ENCODE measurements around the gene LDOC1.

LDOC1 gene

DNA sequence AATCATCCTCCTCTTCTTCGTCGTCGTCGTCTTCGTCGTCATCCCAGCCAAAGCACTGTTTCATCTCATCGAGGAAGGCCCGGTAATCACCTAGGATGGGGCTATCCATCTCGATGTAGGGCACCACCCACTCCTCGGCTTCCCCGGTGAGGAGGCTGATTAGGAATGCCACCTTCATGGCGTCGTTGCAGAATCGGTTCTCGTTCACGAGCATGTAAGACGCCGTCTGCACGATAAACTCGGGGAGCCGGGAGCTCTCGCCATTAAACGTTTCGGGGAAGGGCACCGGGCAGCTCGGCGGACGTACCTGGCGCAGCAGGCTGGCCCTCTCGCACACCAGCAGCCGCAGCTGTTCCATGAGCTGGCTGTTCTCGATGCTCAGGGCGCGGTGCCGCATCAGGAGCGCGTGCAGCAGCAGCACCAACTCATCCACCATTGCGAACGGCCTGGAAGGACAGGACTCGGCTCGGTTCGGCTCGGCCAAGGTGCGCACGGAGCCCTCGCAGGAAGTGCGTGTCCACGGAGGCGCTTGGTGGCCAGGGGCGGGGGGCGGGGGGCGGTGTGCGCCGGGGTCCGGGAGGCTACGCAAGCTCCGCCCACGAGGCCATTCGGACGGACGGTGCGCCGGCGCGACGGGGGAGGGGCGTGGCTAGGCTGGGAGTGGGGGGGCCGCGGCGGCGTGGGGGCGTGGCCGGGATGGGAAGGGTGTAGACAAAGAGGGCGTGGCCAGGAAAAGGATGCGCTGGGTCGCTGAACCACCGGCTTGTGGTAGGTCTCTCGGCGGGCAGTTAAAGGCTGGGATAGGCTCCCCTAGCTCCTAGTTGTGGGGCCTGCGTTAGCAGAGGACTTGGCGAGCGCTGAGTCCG is at the start of gene LDOC1:
Gene LDOC1 (minus strand): TSS at position 544 of the 866 bp plus-strand sequence. CDS start 108 bp downstream, at position 436.
- TF ChIP-seq, protein P1, sequence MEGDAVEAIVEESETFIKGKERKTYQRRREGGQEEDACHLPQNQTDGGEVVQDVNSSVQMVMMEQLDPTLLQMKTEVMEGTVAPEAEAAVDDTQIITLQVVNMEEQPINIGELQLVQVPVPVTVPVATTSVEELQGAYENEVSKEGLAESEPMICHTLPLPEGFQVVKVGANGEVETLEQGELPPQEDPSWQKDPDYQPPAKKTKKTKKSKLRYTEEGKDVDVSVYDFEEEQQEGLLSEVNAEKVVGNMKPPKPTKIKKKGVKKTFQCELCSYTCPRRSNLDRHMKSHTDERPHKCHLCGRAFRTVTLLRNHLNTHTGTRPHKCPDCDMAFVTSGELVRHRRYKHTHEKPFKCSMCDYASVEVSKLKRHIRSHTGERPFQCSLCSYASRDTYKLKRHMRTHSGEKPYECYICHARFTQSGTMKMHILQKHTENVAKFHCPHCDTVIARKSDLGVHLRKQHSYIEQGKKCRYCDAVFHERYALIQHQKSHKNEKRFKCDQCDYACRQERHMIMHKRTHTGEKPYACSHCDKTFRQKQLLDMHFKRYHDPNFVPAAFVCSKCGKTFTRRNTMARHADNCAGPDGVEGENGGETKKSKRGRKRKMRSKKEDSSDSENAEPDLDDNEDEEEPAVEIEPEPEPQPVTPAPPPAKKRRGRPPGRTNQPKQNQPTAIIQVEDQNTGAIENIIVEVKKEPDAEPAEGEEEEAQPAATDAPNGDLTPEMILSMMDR (IDR thresholded peaks at IDR 0.05) = no peak

DNA sequence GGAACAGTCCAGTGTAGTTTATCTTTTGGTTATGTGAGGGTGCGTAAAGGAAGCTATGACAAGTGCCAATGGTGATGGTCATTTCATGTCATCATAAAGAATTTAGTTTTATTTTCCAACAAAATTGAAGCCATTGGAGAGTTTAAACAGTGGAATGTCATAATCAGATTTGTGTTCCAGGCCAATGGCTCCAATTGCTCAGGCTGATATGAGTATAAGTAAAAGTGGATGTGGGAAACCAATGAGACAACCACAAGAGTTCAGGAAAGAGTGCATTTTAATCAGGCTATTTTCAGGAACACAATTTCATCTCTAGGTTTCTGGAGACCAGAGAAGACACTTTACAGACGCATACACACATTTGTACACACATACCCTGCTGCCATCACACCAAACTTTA is 44.7 kb upstream of the LDOC1 start:
- TF ChIP-seq, protein P1 (IDR thresholded peaks at IDR 0.05) = no peak

DNA sequence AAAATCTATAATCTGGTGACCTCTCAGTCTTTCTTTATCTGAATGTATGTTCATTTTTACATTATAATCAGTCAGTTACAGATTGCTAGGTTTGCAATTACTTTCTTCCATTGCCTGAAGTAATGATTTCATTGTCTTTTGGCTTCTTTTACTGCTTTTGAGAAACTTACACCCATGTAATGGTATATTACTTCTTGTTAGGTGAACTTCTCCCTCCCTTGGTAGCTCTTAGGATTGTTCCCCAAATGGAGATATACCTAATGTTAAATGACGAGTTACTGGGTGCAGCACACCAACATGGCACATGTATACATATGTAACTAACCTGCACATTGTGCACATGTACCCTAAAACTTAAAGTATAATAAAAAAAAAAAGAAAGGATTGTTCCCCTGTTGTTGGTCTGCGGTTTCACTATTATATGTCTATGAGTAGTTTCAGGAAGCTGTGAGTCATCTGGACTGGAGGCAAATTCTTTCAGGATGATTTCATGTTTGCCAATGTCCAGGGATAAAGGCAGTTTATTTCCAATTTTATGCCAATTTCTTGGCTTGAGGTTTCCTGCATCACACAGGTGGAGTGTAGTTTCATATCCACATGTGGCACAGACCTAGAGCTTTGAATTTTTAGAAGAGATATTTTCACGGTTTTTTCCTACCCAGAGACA is 43.5 kb upstream of the LDOC1 start:
- TF ChIP-seq, protein P1 (IDR thresholded peaks at IDR 0.05) = no peak

DNA sequence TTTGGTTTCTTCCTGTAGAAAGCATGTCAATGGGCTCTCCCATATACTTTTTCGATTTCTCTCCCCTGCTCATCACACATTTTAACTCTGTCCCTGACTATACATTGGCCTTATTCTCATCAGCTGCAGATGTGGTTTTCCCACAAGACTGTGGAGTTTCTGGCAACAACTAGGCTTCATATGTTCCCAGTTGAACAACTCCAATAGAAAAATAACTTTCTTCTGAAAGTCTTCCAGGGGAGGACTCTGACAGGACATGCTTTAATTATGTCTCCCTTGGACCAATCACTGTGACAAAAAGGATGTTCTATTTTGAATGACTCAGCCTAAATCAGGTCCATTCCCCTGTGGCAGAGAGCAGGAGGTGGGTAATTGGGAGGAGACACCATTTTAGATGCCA is 37.3 kb upstream of the LDOC1 start:
- TF ChIP-seq, protein P1 (IDR thresholded peaks at IDR 0.05) = no peak

DNA sequence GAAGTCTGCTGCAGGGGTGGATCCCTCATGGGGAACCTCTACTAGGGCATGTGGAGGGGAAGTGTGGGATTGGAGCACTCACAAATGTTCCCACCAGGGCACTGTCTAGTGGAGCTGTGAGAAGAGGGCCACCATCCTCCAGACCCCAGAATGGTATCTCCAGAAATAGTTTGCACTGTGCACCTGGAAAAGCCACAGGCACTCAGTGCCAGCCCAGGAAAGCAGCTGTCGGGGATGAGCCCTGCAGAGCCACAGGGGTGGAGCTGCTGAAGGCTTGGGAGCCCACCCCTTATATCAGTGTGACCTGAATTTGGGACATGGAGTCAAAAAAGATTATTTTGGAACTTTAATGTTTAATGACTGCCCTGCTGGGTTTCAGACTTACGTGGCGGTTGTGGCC is 25.0 kb upstream of the LDOC1 start:
- TF ChIP-seq, protein P1 (IDR thresholded peaks at IDR 0.05) = no peak

DNA sequence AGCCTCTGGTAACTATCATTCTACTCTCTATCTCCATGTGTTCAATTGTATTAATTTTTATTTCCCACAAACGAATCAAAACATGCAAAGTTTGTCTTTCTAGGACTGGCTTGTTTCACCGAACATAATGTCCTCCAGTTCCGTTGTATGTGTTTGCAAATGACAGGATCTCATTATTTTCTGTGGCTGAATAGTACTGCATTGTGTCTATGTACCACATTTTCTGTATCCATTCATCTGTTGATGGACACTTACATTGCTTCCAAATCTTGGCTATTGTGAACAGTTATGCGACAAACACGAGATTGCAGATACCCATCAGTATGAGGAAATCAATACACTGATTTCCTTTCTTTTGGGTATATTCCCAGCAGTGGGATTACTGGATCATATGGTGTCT is 8.4 kb upstream of the LDOC1 start:
- TF ChIP-seq, protein P1 (IDR thresholded peaks at IDR 0.05) = no peak

DNA sequence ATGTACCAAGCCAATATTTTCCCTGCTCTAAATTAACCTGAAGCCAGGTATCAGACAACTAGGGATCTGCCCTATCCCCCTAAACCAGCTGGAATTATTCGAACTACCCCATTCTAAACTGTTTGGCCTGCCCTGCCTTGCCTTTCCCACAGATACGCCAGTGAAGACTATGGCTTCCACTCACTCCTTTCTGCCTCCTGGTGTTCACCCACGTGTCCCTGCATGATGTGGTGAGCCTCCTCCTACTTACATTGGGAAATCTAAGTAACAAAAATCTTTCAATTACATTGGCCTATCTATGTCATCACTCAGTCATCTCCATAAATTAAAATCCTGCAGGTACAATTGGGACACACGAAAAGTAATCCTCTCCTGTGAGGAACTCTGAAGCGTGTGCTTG is 6.1 kb upstream of the LDOC1 start:
- TF ChIP-seq, protein P1 (IDR thresholded peaks at IDR 0.05) = no peak
